SKM-1 treated with dmso at 0.1 percent for 144 hours (cell line): ENCODE data around the gene WNT9A.

ENCODE experiments used
- DNase-seq: peaks from one replicate; lab custom pipeline; 2025; ENCODE audit not compliant: unreplicated experiment; lab: John Stamatoyannopoulos, UW

WNT9A gene

DNA sequence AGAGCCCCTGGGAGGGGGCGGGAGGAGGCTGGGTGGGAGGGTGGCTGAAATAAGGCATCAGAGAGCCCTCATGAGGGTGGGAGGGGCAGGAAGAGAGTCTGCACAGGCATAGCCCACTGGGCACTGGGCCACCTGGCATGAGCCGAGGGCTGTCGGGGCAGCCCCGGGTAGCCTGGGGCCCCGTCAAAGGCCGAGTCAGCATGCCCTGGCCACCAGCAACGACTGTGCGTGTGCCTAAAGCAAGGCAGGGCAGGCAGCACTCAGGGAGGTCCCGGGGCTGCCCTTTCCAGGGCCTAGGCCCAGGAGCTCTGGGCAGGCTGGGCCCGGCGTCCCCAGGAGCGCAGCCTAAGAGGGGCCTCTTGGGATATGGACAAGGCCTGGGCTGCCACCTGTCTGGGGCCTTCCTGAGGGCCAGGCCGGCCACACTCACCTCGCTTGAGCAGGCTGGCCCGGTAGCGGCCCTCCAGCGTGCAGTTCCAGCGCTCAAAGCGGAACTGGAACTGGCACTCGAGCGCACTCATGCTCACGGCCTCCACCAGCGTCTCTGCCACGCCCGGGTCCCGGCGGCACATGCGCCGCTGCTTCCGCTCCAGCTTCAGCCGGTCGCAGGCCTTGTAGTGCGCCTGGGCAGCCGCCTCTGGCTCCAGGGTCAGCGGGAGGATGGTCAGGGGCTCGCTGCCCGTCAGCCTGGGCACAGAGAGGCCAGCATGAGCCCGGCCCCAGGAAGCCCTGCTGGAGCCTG, 22.7 kb downstream of the WNT9A start:
- no peak for DNase-seq

DNA sequence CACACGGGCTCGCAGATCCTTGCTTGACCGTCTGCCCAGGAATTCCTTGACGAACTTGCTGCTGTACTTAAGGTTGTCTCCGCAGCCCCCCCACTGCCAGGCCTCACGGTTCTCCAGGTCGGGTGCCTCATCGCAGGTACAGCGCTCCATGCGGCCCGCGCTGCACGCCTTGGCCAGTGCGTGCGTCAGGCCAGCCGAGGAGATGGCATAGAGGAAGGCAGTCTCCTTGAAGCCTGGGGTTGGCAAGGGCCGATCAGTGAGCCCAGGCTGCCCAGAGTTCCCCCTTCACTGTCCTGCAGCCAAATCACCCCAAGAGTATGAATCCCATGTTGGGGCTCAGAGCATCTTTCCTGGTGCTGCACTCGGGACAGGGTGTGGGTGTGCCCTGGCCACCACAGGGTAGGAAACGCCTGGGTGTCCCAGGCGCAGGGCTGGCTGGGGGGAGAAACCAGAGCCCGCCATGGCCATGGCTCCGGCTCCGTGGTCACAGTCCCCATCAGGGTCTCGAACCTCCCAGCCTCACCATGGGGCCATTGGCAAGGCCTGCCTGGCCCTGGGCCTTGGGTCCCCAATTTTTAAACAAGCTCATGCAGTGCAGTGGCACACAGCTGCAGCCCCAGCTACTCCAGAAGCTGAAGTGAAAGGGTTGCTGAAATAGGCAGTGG, 23.4 kb downstream of the WNT9A start:
- no peak for DNase-seq

DNA sequence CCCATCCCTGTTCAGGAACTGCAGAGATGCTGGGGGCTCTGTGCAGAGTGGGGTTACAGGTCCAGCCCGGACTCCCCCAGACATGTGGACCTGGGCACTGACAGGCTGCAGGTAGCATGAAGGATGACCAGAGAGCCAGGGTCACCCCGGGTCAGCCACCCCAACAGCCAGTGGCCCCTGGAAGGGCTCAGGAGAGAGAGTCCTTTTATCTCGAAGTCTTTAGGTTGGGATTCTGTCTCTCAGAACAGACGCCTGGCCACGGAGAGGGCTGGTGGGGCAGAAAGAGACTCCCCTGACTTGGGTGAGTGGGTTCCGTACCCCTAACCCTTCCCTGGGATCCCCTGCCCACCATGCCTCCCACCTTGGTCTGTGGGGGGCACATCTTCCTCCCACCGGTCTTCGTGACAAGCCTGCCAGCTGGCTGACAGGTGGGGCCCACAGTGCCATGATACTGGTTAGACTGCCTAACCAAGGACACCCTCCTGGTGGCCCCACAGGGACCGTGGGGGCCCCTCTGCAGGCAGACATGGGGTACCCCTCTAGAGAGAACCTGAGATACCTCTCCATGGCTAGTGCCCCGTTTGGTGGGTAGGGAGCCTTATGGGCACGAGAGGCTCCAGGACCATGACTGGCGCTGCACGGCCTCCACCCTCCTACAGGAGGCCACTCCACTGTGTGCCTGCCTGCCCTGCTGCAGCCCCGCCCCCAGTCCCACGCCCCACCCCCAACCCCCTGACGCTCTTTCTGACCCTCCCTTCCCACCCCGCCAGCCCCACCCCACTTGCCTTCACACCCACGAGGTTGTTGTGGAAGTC, 24.2 kb downstream of the WNT9A start:
- no peak for DNase-seq

DNA sequence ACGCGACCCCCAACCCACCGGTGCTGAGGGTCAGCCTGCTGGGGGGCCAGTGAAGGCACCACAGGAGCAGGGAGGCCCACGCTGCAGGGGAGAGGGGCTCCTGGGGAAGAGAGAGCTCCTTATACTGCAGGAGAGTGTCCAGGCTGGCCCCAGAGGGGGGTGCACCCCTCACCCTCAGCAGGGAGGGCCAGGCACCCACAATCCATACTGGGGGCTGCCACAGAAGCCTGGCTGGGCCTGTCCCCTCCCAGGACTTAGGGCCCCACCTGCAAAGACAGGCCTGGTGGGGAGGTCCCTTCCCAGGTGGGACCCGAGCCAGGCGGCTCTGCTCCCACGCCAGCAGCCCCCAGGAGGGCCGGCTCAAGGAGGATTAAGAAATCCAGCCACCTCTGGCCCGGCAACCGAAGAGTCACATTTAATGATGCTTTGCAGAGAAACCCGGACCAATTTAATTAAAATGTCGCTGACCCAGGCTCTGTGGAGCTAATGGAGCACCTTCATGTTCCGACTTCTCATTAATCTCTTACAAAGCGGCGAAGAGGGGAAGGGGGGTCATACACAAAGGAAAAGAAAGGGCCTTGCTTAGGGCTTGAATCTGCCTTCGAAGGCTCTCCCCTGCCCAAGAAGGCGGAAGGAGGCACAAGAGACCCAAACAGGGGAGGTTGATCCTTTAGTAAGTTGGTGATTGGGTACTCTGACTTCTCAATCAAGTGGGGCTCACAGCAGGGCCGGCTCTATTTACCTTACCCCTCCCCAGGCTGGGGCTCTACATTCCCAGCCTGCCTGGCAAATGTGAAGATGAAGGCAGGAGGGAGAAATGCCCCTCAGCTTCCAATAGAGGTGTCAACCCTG, 25.0 kb downstream of the WNT9A start:
- no peak for DNase-seq

DNA sequence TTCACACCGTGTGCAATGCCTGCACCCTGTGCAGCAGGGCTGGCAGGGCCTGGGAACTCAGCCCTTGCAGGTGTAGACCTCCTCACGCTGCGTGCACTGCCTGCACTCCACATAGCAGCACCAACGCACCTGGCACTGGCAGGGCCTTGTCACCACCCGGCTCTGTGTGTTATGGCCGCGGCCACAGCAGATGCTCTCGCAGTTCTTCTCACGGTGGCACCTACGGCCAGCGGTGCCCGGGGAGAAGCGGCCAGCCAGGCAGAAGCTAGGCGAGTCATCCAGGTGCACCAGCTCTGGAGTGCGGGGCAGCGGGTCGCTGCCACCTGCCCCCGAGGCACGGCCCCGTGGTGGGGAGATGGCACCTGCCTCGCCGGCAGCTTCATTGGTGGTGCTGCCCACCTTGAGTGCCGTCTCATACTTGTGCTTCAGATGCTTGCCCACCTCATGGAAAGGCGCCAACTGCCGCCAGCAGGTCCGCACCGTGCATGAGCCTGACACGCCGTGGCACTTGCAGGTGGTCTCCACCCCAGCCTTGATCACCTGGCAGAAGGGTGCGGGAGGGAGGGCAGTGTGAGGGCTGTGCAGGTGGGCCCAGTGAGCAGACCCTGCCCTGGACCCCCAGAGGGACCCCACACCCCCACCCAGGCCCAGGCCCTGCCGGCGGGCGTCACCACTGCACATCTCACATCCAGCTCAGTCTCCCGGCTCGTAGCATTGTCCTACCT, 26.1 kb downstream of the WNT9A start:
- DNase-seq: no peak

DNA sequence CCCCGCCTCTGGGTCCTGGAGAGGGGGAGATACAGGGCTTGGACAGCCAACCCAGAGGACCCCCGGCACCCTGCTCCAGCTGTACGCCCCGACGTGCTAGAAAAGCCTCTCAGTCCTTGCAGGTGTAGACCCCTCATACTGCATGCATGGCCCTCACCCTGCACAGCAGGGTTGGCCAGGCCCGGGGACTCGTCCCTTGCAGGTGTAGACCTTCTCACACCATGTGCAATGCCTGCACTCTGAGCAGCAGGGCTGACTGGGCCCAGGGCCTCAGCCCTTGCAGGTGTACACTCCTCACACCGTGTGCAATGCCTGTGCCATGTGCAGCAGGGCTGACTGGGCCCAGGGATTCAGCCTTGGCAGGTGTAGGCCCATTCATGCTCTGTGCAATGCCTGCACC, 26.8 kb downstream of the WNT9A start:
- no peak for DNase-seq

DNA sequence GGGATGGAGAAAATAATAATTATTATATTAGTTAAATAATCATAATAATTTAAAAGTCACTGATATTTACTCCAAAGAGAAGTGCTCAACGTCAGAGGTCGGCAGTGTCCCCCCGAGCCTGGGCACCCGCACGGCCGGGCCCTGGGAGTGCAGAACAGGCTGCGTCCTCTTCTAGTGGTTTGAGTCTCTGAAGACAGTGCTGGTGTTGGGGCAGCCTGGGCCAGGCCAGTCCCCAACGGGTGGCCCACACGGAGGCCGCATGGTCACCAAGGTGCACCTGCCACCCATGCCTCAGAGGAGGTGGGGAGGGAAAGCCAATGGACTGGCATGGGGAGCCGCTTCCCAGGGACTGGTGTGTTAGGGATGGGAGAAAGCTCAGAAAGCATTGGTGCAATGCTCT, 27.3 kb downstream of the WNT9A start:
- DNase-seq: no peak

DNA sequence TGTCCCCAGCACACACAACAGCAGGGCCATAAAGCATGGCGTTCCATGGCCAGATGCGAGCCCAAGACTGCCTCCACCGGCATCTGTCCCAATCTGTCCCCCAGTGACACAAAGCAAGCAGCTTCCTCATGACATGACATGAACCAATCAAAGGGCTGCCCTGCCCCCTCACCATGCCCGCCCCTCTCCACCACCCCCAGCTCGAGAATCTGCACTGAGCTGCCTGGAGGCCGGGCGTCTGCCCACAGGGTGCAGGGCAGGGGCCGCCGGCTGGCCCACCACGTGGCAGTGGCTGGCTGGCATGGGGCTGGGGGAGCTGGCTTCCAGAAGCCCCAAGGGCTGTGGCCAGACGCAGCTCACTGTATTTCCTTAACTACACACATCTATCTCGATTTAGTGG, 27.8 kb downstream of the WNT9A start:
- DNase-seq: no peak

DNA sequence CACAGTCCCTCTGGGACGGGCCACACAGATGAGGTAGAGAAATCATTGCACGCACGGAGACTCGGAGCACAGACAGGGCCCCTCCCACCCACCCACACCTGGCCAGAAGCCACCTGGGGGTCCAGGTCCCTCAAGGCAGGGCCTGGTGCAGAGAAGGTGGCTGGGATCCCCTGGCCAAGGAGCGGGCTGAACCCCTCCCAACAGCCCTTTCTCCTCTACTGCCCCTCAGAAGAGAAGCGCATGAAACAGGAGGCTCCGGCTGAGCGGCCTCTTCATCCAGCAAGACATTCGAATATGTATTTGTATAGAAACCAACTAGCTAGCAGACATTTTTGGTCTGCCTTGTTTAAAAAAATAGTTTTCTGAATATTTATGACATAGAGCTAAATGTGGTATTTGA, 29.0 kb downstream of the WNT9A start:
- no peak for DNase-seq

DNA sequence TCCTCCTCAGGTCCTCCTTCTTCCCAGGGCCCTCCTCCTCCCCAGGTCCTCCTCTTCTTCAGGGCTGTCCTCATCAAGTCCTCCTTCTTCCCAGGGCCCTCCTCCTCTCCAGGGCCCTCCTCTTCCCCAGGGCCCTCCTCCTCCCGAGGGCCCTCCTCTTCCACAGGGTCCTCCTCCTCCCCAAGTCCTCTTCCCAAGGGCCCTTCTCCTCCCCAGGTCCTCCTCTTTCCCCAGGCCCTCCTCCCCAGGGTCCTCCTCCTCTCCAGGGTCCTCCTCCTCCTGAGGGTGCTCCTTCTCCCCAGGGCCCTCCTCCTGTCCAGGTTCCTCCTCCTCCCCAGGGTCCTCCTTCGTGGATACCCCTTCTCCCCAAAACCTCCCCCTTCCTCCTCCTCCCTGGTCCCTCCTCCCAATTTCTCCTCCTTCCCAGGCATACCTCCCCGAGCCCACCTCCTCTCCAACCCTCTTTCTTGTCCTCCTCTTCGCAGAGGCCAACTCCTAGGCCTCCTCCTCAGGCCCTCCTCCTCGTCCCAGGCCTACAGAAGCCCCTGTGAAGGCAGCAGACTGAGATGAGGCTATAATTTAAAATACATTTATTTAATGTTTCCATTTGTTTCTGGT, 29.5 kb downstream of the WNT9A start:
- no peak for DNase-seq

DNA sequence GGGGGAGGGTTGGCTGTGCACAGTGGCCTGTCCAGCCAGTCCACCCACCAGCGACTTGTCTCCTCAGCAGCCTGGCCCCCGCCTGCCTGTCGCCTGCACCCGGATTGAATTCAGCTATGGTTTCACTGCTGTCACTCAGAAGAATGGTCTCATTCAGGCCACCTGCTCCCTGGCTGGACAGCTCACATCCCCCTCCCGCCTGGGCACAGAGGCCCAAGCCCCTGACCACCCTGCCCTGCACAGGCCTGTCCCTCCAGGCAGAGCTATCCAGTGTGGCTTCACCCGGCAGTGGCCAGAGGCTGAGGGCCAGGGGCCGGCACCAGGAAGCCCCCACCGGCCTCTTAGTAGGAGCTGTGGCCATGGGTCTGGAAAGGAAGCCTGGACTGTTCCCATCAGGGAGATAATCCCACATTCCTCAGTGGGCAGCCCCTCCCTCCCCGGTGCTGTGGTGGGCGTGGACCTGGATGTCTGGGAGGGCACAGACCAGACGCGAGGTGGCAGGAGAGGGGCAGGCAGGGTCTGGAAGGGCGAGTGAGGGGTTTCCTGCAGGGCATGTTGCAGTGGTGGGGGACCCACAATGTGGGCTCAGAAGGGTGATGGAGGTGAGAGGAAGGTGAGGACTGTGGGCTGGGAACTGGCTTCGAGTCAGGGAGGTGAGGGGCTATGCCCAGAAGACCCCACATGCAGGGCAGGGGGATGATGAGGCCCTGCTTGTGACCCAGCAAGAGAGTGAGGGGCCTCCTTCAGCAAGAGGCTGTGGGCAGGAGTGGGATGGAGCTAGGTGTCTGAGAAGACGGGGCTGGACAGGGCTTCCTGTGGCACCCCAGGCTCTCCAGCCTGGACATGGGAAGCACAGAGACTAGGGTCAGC, 30.4 kb downstream of the WNT9A start:
- no peak for DNase-seq

DNA sequence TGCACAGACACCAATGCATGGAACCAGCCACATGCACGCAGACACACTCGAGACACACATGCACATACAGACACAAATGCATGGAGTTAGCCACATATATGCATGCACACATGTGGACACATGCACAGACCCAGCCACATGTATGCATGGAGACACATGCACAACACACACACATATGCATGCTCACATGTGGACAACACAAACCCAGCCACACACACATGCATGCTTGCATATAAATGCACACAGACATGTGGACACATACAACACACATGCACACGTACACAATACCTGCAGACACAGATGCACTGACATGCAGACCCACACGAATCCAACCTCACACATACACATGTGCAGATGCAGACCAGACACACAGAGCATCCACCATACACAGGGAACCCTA, 31.1 kb downstream of the WNT9A start:
- no peak for DNase-seq

DNA sequence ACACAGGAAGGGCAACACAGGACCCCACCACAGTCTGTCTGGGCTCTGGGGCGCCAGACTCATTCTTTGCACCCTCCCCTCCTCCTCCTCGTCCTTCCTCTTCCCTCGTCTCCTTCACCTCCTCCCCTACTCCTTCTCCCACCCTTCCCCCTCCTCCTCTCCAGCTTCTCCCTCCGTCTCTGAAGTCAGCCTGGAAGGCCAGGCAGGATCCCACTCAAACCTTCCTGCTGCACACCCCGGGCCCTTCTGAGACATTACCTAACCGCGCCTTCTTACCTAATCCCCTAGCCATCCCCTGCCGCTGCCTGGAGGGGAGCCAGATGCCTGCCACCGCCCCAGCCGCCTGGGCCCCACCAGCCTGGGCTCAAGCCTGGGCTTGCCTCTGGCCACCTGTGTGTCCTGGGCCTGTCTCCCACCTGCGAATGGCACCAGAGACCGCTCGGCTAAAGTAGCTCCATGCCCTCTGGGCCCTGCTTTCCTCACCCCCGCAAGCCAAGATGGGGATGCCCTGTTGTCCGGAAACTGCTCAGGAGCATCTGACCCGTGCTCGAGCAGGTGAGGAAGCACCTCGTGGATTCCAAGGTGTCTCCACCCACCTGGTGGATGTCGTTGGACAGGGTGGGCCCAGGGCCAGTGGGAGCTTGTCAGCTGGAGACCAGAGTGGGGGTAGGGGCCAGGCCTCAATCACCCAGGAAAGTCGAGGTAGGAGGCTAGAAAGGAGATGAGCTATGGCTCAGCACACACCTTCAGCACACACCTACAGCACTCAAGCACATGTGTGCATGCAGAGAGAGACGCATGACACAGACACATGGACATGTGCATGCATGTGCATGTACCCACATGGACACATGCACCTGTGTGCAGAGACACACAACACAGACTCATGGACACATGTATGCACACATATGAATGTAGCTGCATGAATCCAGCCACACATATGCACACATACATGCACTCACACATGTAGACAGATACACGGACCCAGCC, 31.9 kb downstream of the WNT9A start:
- DNase-seq: no peak

DNA sequence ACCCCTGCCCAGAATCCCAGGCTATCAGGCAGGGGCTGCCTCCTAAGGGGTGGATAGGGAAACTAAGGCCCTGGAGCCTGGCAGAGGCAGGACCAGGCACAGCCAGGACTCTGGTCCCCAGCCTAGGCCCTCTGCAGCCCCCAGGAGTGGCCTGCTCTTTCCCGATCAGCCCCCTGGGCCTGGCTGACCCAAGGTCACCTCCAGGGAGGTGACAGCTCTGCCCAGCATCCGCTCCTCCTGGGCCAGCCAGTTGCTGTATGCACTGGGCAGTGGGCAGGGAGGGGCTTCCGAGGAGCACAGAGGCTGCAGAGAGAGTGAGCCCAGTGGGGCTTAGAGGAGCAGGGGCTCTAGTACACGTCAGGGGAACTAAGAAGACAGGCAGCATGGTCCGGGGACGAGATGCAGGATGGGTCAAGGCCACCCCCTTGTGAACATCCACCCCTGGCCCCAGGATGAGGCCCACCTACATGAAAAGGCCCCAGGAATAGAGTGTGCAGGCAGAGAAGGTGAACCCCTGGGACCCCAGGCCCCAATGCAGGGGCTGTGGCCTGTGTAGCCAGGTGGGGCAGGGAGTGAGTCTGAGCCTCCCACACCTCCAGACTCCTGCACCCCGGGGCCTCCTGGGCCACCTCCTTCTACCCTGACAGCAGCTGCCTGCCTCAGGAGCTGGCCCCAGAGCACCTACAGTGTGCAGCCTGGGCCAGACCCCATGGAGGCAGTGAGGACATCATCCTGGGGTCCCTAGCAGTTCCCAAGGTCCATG, 32.8 kb downstream of the WNT9A start:
- no peak for DNase-seq

DNA sequence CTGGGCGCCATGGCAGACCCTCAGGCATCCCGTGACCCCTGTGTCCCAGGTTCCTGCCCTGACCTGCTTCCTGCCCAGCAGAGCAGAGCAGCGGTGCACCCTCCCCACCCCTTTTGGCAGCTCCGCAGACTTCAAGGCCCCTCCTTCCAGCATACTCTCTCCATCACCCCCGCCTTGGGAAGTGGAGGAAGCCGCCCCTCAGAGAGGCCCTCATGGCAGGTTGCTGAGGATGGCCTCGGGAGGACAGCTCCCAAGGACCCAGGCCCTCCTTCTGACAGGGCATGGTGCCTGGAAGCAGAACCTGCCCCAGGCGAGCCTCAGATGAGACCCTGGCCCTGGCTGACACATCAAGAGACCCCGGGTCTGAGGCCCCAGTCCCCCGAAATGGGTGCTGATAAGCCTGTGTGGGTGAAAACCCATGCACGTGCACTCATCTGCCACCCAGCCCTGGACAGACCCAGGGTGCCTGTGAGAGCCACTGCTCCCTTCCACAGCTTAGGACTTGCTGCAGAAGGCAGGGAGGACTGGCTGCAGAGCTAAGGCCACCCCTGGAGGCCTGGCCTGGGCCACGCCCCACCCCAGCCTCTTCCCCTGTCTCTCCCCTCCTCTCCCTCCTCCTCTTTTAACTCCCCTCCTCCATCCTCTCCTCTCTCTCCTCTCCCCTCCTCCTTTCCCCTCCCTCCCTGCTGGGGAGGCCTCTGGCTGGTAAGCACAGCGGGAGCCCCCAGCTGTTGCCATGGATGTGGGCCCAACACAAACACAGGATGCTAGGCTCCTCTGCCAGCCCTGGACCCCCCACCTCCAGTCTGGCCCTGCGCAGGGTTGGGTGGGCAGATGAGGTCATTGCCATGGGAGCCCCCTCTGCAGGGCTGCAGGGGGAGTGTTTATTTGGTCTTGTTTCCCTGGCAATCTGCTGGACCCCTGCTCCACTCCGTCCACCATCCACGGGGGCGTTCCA, 33.7 kb downstream of the WNT9A start:
- DNase-seq: no peak

DNA sequence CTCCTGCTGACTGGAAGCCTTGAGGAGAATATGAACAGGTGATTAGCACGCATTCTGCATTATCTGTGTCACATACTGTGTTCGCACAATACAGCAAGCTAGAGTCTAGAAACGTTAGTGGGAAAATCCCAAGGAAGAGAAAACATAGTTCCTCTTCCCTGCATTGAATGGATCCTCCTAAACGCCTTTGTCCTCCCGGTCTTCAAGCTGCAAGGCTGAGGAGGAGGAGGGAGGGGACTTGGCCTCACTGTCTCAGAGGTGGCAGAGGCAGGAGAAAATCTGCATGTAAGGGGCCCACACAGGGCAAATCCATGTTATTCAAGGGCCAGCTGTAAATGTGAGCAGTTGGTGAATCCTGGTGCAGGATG, 34.4 kb downstream of the WNT9A start:
- DNase-seq: no peak
